Adrenal gland (tissue), 12 donors: Measurements from ENCODE around the gene DNAJC22. TPM values are rescaled to one million over a fixed set of nuclear protein-coding genes. Genes with fewer than 3 reads are reported as not detected.
A peak's percentile ranks its signal among the peaks of the same experiment; 100 is the strongest.

Experiments
- DNase-seq, 7 donors: peaks; one replicate each; pipeline ENCODE4 v3.0.0-alpha.2; 2019 to 2020
- H3K27ac ChIP-seq, 5 donors: fragments of 200-600 bp; sonication (generic) in 4 of 5; 1 replicate in 3 of 5; 2 replicates in 2 of 5; pipeline versions ENCODE4 v1.5.1 to v1.8.0; 2016 to 2020; ENCODE audit warnings: mild to moderate bottlenecking in 1 of 5
- H3K27me3 ChIP-seq: fragments of 200-600 bp; 2 replicates; pipeline ENCODE4 v1.8.0; 2021
- H3K36me3 ChIP-seq, 2 donors: fragments of 200-600 bp; replicated peaks in 1 of 2; 1 replicate in 1 of 2; 2 replicates in 1 of 2; pipeline versions ENCODE4 v1.5.1 to v1.8.0; 2018 to 2022
- H3K4me1 ChIP-seq, 2 donors: fragments of 200-600 bp; replicated peaks in 1 of 2; 1 replicate in 1 of 2; 2 replicates in 1 of 2; pipeline versions ENCODE4 v1.5.1 to v1.8.0; 2018 to 2021
- H3K4me3 ChIP-seq, 4 donors: fragments of 200-600 bp; sonication (generic) in 3 of 4; one replicate each; pipeline ENCODE4 v1.5.1; 2016 to 2018
- H3K9me3 ChIP-seq, 3 donors: fragments of 200-600 bp; sonication (generic) in 1 of 3; replicated peaks in 1 of 3; 1 replicate in 2 of 3; 2 replicates in 1 of 3; pipeline versions ENCODE4 v1.5.1 to v1.8.0; 2016 to 2021
- CTCF ChIP-seq, 6 experiments: fragments of 450-650 bp in 4 of 6; fragments of 200-600 bp in 2 of 6; sonication (generic) in 1 of 6; IDR thresholded peaks; 1 replicate in 5 of 6; 2 replicates in 1 of 6; pipeline versions ENCODE4 v1.5.1 to v1.8.0; 2016 to 2021; ENCODE audit warnings: antibody characterized with exemption in 6 of 6, mild to moderate bottlenecking in 2 of 6, moderate library complexity in 1 of 6
- POLR2A ChIP-seq, 2 donors: fragments of 450-650 bp; IDR thresholded peaks; one replicate each; pipeline ENCODE4 v1.6.1; 2017; ENCODE audit warnings: antibody characterized with exemption in 2 of 2, mild to moderate bottlenecking in 2 of 2, moderate library complexity in 1 of 2
- WGBS, 4 donors: extraction: QIAGEN DNeasy Blood & Tissue Kit in 2 of 4; methylation state at CpG; one replicate each; pipeline versions ENCODE4 v1.1.5 to v1.1.7; 2013 to 2017; 5-methylcytosine and 5-hydroxymethylcytosine counted together
- intact Hi-C, 2 donors: fragments of 100-400 bp; cut with DNase I; formaldehyde crosslinking; loops; one replicate each; pipeline versions ENCODE4 v1.14.1 to v1.15.0; 2022 to 2023
- polyA plus RNA-seq, 3 donors: library from polyadenylated mRNA; stranded (reverse); fragments of 200-250 nt in 2 of 3; fragments of 350-450 nt in 1 of 3; fragmentation: Illumina TruSeq in 1 of 3; extraction: RNeasy Lipid Tissue Mini Kit (QIAGEN cat#74804) in 1 of 3; gene quantifications; one replicate each; pipeline ENCODE4 v1.2.3, GENCODE V29; 2013 to 2014
- total RNA-seq, 9 donors: library from RNA; depleted of rRNA in 4 of 9; stranded (reverse); fragments of >200 nt in 4 of 9; fragments of 120-200 nt in 1 of 9; fragmentation: NEBNext Ultra II Directional in 1 of 9; extraction: Animal tissue kit (Norgen Biotek cat#: 25700) in 1 of 9; gene quantifications; one replicate each; pipeline versions ENCODE4 v1.1.0 to v1.2.4, GENCODE V29; 2013 to 2023
- donor health status: healthy with polysubstance abuse.
- donor health status: Bipolar disorder and iron deficiency.
- donor health status: DM: yes; HTN: yes; CAD: no.
- donor health status: DM: no; HTN: no; CAD: no.
- donor health status: DM: no; HTN: no; CAD: no.
- donor health status: DM: yes; HTN: yes; CAD: no.

The DNAJC22 gene
- total and polyA plus RNA-seq, 12 donors: 0.40 to 2.9 (median 0.65) TPM

GRCh38 chr12:49334226-49334625, 12.5 kb upstream of the DNAJC22 start:
- H3K4me1 ChIP-seq: peaks cover 5% of the 10 kb centered on the region in 2 donors
- intact Hi-C loops: no loop called here
- WGBS, 4 donors: 58 to 73% (median 62%) methylated on average over 13 to 19 of the region's 19 CpGs
- no peak overlapping the region for H3K27ac ChIP-seq
- peaks cover 34% of the 10 kb centered on the region for H3K27me3 ChIP-seq
- no peak overlapping the region for H3K4me3 ChIP-seq
- no peaks in the 10 kb centered on the region for H3K36me3 ChIP-seq
- H3K9me3 ChIP-seq: no peaks in the 10 kb centered on the region
- no peak for TF ChIP-seq POLR2A (IDR thresholded peaks at IDR 0.05)
- TF ChIP-seq CTCF (IDR thresholded peaks at IDR 0.05): no peak
- DNase-seq: no peak

- Histone ChIP-seq H3K27ac (no peak overlapping the region), H3K4me1 (peaks cover 5 to 9% of the 10 kb centered on the region in 2 donors), H3K27me3 (peaks cover 34% of the 10 kb centered on the region), H3K9me3 (no peaks in the 10 kb centered on the region), H3K36me3 (no peaks in the 10 kb centered on the region), H3K4me3 (no peak overlapping the region)
- no peak for TF ChIP-seq POLR2A (IDR thresholded peaks at IDR 0.05)
- no peak for TF ChIP-seq CTCF (IDR thresholded peaks at IDR 0.05)
- intact Hi-C loops: no loop called here
- WGBS, 4 donors: 61 to 77% (median 73%) methylated on average over 11 to 12 of the region's 12 CpGs
- no peak for DNase-seq
These were observed 12.0 kb upstream of the DNAJC22 start for GRCh38 chr12:49334681-49335080.

GRCh38 chr12:49335118-49335954, 11.4 kb upstream of the DNAJC22 start:
- 71 to 79% (median 75%) methylated on average over 16 of the region's 16 CpGs for WGBS, 4 donors
- H3K9me3 ChIP-seq: no peaks in the 10 kb centered on the region
- no peak for DNase-seq
- H3K27ac ChIP-seq: no peak overlapping the region
- no peak for TF ChIP-seq CTCF (IDR thresholded peaks at IDR 0.05)
- TF ChIP-seq POLR2A (IDR thresholded peaks at IDR 0.05): no peak
- H3K4me1 ChIP-seq: peaks cover 5 to 13% of the 10 kb centered on the region in 2 donors
- H3K36me3 ChIP-seq: no peaks in the 10 kb centered on the region
- intact Hi-C loops: no loop called here
- H3K4me3 ChIP-seq: no peak overlapping the region
- H3K27me3 ChIP-seq: peaks cover 34% of the 10 kb centered on the region

- intact Hi-C loops: no loop called here
- H3K27me3 ChIP-seq: peaks cover 34% of the 10 kb centered on the region
- H3K4me1 ChIP-seq: peaks cover 5 to 13% of the 10 kb centered on the region in 2 donors
- TF ChIP-seq CTCF (IDR thresholded peaks at IDR 0.05): no peak
- no peak for TF ChIP-seq POLR2A (IDR thresholded peaks at IDR 0.05)
- no peak overlapping the region for H3K27ac ChIP-seq
- H3K4me3 ChIP-seq: peak overlapping the region in 1 of 4 donors; percentile 40
- 19 to 40% (median 30%) methylated on average over 19 to 72 of the region's 72 CpGs for WGBS, 4 donors
- no peaks in the 10 kb centered on the region for H3K9me3 ChIP-seq
- H3K36me3 ChIP-seq: no peaks in the 10 kb centered on the region
- DNase-seq: no peak
These were observed 10.6 kb upstream of the DNAJC22 start for GRCh38 chr12:49335955-49336644.
